ENCODE data around the gene TCERG1L. TPM values are rescaled to one million over a fixed set of nuclear protein-coding genes. Genes with fewer than 3 reads are reported as not detected.

TCERG1L gene
- total RNA-seq, 4 donors from 2014 or later = 0.12 TPM; not detected in 3

DNA sequence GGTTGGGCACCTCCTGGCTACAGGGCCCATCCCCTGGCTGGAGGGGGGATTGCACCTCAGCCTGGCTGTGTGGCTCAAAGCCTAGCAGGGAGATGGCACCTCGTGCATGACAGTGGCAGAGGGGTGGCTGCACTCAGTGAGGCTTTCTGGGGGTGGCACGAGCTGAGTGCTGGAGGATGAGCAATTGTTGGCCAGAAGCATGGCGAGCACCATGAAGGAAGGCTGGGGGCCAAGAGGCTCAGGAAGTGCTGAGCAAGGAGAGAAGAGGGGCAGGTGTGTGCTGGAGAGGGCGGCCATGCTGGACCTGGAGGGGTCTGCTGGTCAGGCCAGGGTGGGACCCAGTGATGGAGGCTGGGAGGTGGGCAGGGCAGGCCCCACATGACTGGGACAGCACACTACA lies 65.4 kb downstream of the TCERG1L start:
- Histone ChIP-seq H3K27me3 (peaks cover 70% of the 10 kb centered on the region), H3K27ac (no peak overlapping the region), H3K9me3 (no peaks in the 10 kb centered on the region), H3K36me3 (no peaks in the 10 kb centered on the region), H3K4me3 (no peak overlapping the region), H3K4me1 (no peaks in the 10 kb centered on the region)
- TF ChIP-seq, protein P1, sequence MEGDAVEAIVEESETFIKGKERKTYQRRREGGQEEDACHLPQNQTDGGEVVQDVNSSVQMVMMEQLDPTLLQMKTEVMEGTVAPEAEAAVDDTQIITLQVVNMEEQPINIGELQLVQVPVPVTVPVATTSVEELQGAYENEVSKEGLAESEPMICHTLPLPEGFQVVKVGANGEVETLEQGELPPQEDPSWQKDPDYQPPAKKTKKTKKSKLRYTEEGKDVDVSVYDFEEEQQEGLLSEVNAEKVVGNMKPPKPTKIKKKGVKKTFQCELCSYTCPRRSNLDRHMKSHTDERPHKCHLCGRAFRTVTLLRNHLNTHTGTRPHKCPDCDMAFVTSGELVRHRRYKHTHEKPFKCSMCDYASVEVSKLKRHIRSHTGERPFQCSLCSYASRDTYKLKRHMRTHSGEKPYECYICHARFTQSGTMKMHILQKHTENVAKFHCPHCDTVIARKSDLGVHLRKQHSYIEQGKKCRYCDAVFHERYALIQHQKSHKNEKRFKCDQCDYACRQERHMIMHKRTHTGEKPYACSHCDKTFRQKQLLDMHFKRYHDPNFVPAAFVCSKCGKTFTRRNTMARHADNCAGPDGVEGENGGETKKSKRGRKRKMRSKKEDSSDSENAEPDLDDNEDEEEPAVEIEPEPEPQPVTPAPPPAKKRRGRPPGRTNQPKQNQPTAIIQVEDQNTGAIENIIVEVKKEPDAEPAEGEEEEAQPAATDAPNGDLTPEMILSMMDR (IDR thresholded peaks at IDR 0.05) = no peak
- TF ChIP-seq POLR2A (IDR thresholded peaks at IDR 0.05) (no peak), POLR2AphosphoS5 (IDR thresholded peaks at IDR 0.05) (no peak), EP300 (IDR thresholded peaks at IDR 0.05) (no peak)
- peak; percentile 14 for ATAC-seq
- WGBS, 2 donors (ENCODE audit: low coverage in 1 of 2) = 65 to 74% methylated on average over 2 to 4 of the region's 4 CpGs

- Histone ChIP-seq H3K27me3 (peaks cover 70% of the 10 kb centered on the region), H3K4me1 (no peaks in the 10 kb centered on the region), H3K27ac (no peak overlapping the region), H3K9me3 (no peaks in the 10 kb centered on the region), H3K4me3 (no peak overlapping the region), H3K36me3 (no peaks in the 10 kb centered on the region)
- TF ChIP-seq POLR2AphosphoS5 (IDR thresholded peaks at IDR 0.05) (no peak), POLR2A (IDR thresholded peaks at IDR 0.05) (no peak), EP300 (IDR thresholded peaks at IDR 0.05) (no peak)
- TF ChIP-seq, protein P1 (IDR thresholded peaks at IDR 0.05) = no peak
- 59 to 85% methylated on average over 8 of the region's 22 CpGs for WGBS, 2 donors (ENCODE audit: low coverage in 1 of 2)
- no peak for ATAC-seq
Measured at GRCh38 chr10:131245475-131246059, 66.0 kb downstream of the TCERG1L start.

DNA sequence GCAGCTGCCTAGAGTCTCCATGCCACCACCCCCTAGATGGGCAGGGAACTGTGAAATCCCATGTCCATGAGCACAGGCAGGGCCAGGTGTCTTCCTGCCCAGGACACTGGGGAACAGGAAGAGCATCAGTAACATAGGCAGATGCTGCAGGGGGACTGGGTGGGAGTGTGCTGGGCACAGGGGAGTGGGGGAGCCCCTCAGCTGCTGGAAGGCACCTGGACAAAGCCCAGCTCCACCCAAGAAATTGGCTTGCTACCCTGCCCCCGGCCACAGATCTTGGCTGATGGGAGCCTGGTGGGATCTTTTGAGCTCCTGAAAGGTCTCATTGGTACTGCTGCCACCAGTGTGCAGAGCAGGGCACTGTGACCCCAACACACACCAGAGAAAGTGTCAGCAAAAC lies 66.7 kb downstream of the TCERG1L start:
- Histone ChIP-seq H3K9me3 (no peaks in the 10 kb centered on the region), H3K27me3 (peaks cover 70% of the 10 kb centered on the region), H3K4me1 (no peaks in the 10 kb centered on the region), H3K4me3 (no peak overlapping the region), H3K27ac (no peak overlapping the region), H3K36me3 (no peaks in the 10 kb centered on the region)
- no CpG with 5 or more reads among the region's 1 CpG for WGBS, 2 donors (ENCODE audit: low coverage in 1 of 2)
- TF ChIP-seq, protein P1 (IDR thresholded peaks at IDR 0.05) = no peak
- no peak for ATAC-seq

GRCh38 chr10:131243076-131243475 lies 68.4 kb downstream of the TCERG1L start:
- WGBS, 2 donors (ENCODE audit: low coverage in 1 of 2) = 78 to 86% methylated on average over 9 to 10 of the region's 12 CpGs
- TF ChIP-seq, protein P1 (IDR thresholded peaks at IDR 0.05) = no peak
- no peak for TF ChIP-seq POLR2A (IDR thresholded peaks at IDR 0.05)
- TF ChIP-seq EP300 (IDR thresholded peaks at IDR 0.05) = no peak
- no peak for TF ChIP-seq POLR2AphosphoS5 (IDR thresholded peaks at IDR 0.05)
- Histone ChIP-seq H3K27me3 (peaks cover 68% of the 10 kb centered on the region), H3K36me3 (no peaks in the 10 kb centered on the region), H3K27ac (no peak overlapping the region), H3K4me3 (no peak overlapping the region), H3K9me3 (no peaks in the 10 kb centered on the region), H3K4me1 (no peaks in the 10 kb centered on the region)
- no peak for ATAC-seq

DNA sequence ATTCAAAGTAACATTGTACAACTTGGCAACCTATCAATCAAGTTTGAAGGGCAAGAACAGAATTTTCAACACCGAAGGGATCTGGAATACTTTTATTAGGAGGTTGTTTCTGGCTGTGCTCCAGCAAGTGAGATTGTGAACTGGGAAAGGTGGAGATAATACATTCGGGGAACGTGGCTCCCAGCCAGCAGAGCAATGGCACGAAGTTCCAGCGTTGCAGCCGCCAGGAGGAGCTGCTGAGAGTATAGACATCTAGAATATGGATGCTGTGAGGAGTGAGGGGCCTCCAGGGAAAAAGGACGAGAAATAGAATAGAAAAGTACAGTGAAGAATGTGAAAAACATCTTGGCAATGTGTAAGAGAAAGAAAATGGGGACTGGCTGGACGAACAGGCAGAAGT lies 69.5 kb downstream of the TCERG1L start:
- TF ChIP-seq EP300 (IDR thresholded peaks at IDR 0.05) (no peak), POLR2A (IDR thresholded peaks at IDR 0.05) (no peak)
- TF ChIP-seq, protein P1 (IDR thresholded peaks at IDR 0.05) = peak in 1 of 4 experiments; percentile 21
- H3K36me3 ChIP-seq = no peaks in the 10 kb centered on the region
- peaks cover 63% of the 10 kb centered on the region for H3K27me3 ChIP-seq
- H3K4me1 ChIP-seq = no peaks in the 10 kb centered on the region
- no peaks in the 10 kb centered on the region for H3K9me3 ChIP-seq
- ATAC-seq = no peak
- WGBS, 2 donors (ENCODE audit: low coverage in 1 of 2) = 7 to 13% methylated on average over 8 of the region's 8 CpGs
- no peak overlapping the region for H3K27ac ChIP-seq
- no peak overlapping the region for H3K4me3 ChIP-seq

Measured in gastroesophageal sphincter (tissue), 4 donors.